HG03103 (cell line): ENCODE data around the gene CUTA.
"Not testable (repeated sequence)": the region's sequence is repeated elsewhere in the genome, so short reads cannot be mapped to it uniquely, and the experiment has no call there.

Experiments used
- ATAC-seq: cut with Tn5 transposase; IDR thresholded peaks from one replicate; pipeline ENCODE4 v1.9.1; 2021; ENCODE audit warnings: low read depth; ENCODE audit not compliant: unreplicated experiment

CUTA gene

DNA sequence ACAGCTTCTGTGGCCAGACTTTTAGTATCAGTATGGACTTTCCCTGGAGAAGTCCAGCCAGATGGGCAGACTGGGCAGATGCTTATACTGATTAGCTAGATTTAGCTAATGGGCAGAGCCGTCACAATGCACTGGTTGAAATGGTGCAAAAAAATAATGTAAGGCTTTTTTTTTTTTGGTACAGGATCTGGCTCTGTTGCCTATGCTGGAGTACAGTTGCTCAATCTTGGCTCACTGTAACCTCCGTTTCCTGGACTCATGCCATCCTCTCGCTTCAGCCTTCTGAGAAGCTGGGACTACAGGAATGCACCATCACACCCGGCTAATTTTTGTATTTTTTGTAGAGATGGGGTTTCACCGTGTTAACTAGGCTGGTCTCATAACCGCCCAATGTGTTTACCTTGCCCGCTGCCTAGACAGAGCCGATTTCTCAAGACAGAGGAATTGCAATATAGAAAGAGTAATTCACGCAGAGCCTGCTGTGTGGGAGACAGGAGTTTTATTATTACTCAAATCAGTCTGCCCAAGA, 42.7 kb downstream of the CUTA start:
- no peak for ATAC-seq

- no peak for ATAC-seq
These were observed 43.7 kb downstream of the CUTA start for GRCh38 chr6:33373960-33374910.

DNA sequence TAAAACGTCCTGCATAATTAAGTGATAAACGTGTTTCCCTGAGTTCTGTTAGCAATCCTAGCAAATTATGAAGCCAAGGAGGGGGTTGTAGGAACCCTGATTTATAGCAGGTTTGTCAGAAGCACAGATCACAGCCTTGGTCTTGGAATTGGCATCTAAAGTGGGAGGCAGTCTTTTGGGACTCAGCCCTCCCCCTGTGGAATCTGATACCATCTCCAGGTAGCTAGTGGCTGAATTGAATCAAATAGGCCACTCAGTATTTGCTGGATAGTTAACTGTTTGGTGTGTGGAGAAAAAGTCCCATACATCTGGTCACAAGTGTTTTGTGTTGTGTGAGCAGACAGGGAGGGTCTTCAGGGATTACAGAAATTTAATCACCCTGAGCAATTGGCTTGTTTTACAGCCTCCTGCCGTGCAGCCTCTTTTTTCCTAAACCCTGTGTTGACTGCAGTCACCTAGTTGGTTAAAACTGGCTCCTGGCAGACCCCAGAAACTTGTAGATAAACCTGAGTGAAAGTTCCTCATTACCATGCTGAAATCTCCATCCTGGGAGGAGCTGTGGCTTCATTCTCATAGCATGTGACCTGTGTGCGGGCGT, 45.3 kb downstream of the CUTA start:
- ATAC-seq = no peak

- ATAC-seq = not testable (repeated sequence)
These were observed 46.0 kb downstream of the CUTA start for GRCh38 chr6:33371901-33372300.

GRCh38 chr6:33367715-33368025, 50.2 kb downstream of the CUTA start:
- ATAC-seq = not testable (repeated sequence)

DNA sequence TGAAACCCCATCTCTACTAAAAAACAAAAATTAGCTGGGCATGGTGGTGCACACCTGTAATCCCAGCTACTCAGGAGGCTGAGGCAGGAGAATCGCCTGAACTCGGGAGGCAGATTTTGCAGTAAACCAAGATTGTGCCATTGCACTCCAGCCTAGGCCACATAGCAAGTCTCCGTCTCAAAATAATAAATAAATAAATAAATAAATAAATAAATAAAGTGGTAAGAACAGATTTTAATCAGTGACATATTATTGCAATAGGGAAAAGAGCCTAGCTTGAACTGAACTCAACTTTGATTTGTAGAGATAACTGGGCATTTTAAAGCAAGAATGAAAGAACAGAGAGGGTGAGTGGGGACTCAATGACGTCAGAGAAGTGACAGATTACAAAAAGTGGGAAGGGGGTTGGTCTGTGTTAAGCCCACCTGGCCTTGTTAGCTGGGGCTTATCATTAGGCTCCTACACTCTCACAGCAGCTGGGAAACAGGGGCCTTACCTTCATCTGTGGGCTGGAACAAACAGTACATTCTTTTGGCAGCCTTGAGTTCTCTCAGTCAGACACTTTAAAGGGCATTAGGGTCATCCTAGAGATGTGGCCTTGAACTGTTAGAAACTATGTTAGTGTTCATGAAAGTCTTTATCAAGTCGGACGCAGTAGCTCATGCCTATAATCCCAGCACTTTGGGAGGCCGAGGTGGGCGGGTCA, 50.7 kb downstream of the CUTA start:
- no peak for ATAC-seq
